T-helper 2 cell treated with Interferon-gamma antibody and Interleukin-4, amounts not matched to agents 5 μg/mL and 100 μg/mL, for 36 hours (primary cell): ENCODE measurements around the gene CAP2.

Experiments
- DNase-seq: peaks from one replicate; pipeline ENCODE4 v3.0.0; 2021; ENCODE audit warnings: low spot score
- H3K27ac Mint-ChIP-seq: one replicate; pipeline ENCODE4 v1.8.0; 2021; ENCODE audit warnings: mild to moderate bottlenecking, mixed read lengths
- H3K27me3 Mint-ChIP-seq: one replicate; pipeline ENCODE4 v1.8.0; 2021; ENCODE audit warnings: low read depth, mixed read lengths
- H3K36me3 Mint-ChIP-seq: one replicate; pipeline ENCODE4 v1.8.0; 2021; ENCODE audit warnings: low read depth, mixed read lengths
- H3K4me1 Mint-ChIP-seq: one replicate; pipeline ENCODE4 v1.8.0; 2021; ENCODE audit warnings: low read depth, mixed read lengths
- H3K4me3 Mint-ChIP-seq: one replicate; pipeline ENCODE4 v1.8.0; 2022; ENCODE audit warnings: mild to moderate bottlenecking, moderate library complexity, mixed read lengths
- H3K9me3 Mint-ChIP-seq: one replicate; pipeline ENCODE4 v1.8.0; 2021; ENCODE audit warnings: mixed read lengths

The CAP2 gene

GRCh38 chr6:17392978-17393891 lies at the start of gene CAP2:
Gene CAP2, plus strand, starts transcription at chr6:17393595. Its CDS starts 27,961 bp downstream, at chr6:17421556.
- no peak for DNase-seq
- H3K9me3 Mint-ChIP-seq: no peaks in the 10 kb centered on the region
- no peak within 1 kb of the TSS for H3K27ac Mint-ChIP-seq
- H3K4me1 Mint-ChIP-seq: peaks cover 3% of the 10 kb centered on the region
- peaks cover 48% of the 10 kb centered on the region for H3K27me3 Mint-ChIP-seq
- peak within 1 kb of the TSS; percentile 72 for H3K4me3 Mint-ChIP-seq
- H3K36me3 Mint-ChIP-seq: no peaks in the 10 kb centered on the region

- DNase-seq: no peak
- H3K27me3 Mint-ChIP-seq: no peaks in the 10 kb centered on the region
- H3K36me3 Mint-ChIP-seq: no peaks in the 10 kb centered on the region
Observed at GRCh38 chr6:17347012-17347411, 46.4 kb upstream of the CAP2 start.

GRCh38 chr6:17349427-17349826 lies 44.0 kb upstream of the CAP2 start:
- Mint-ChIP-seq H3K4me1 (no peaks in the 10 kb centered on the region), H3K27me3 (no peaks in the 10 kb centered on the region), H3K36me3 (no peaks in the 10 kb centered on the region), H3K27ac (no peak overlapping the region), H3K4me3 (no peak overlapping the region), H3K9me3 (no peaks in the 10 kb centered on the region)
- no peak for DNase-seq

More at GRCh38 chr6:17347012-17347411, 46.4 kb upstream of the CAP2 start:
- Mint-ChIP-seq H3K4me1 (no peaks in the 10 kb centered on the region), H3K27ac (no peak overlapping the region), H3K9me3 (no peaks in the 10 kb centered on the region), H3K4me3 (no peak overlapping the region)

GRCh38 chr6:17352302-17352701 lies 41.1 kb upstream of the CAP2 start:
- Mint-ChIP-seq H3K36me3 (no peaks in the 10 kb centered on the region), H3K4me3 (no peak overlapping the region), H3K27me3 (no peaks in the 10 kb centered on the region), H3K27ac (no peak overlapping the region), H3K9me3 (no peaks in the 10 kb centered on the region), H3K4me1 (no peaks in the 10 kb centered on the region)
- no peak for DNase-seq

- Mint-ChIP-seq H3K27ac (no peak overlapping the region), H3K4me3 (no peak overlapping the region), H3K36me3 (no peaks in the 10 kb centered on the region), H3K4me1 (no peaks in the 10 kb centered on the region), H3K27me3 (no peaks in the 10 kb centered on the region), H3K9me3 (no peaks in the 10 kb centered on the region)
- DNase-seq: no peak
Observed at GRCh38 chr6:17353440-17354175, 39.8 kb upstream of the CAP2 start.

- H3K4me1 Mint-ChIP-seq: no peaks in the 10 kb centered on the region
- no peak overlapping the region for H3K4me3 Mint-ChIP-seq
- H3K27ac Mint-ChIP-seq: no peak overlapping the region
- H3K9me3 Mint-ChIP-seq: no peaks in the 10 kb centered on the region
- no peaks in the 10 kb centered on the region for H3K27me3 Mint-ChIP-seq
- no peaks in the 10 kb centered on the region for H3K36me3 Mint-ChIP-seq
- no peak for DNase-seq
Observed at GRCh38 chr6:17354700-17355403, 38.5 kb upstream of the CAP2 start.

- H3K27me3 Mint-ChIP-seq: no peaks in the 10 kb centered on the region
- no peak for DNase-seq
- H3K4me3 Mint-ChIP-seq: no peak overlapping the region
- no peaks in the 10 kb centered on the region for H3K4me1 Mint-ChIP-seq
- H3K36me3 Mint-ChIP-seq: no peaks in the 10 kb centered on the region
- no peak overlapping the region for H3K27ac Mint-ChIP-seq
- H3K9me3 Mint-ChIP-seq: no peaks in the 10 kb centered on the region
Observed at GRCh38 chr6:17355404-17355774, 38.0 kb upstream of the CAP2 start.

GRCh38 chr6:17358515-17358914 lies 34.9 kb upstream of the CAP2 start:
- H3K4me3 Mint-ChIP-seq: no peak overlapping the region
- H3K9me3 Mint-ChIP-seq: no peaks in the 10 kb centered on the region
- no peaks in the 10 kb centered on the region for H3K27me3 Mint-ChIP-seq
- H3K4me1 Mint-ChIP-seq: no peaks in the 10 kb centered on the region
- DNase-seq: no peak
- H3K36me3 Mint-ChIP-seq: no peaks in the 10 kb centered on the region
- no peak overlapping the region for H3K27ac Mint-ChIP-seq

GRCh38 chr6:17360564-17360963 lies 32.8 kb upstream of the CAP2 start:
- Mint-ChIP-seq H3K27me3 (no peaks in the 10 kb centered on the region), H3K9me3 (no peaks in the 10 kb centered on the region), H3K4me3 (no peak overlapping the region), H3K36me3 (no peaks in the 10 kb centered on the region), H3K4me1 (no peaks in the 10 kb centered on the region), H3K27ac (no peak overlapping the region)
- no peak for DNase-seq

- DNase-seq: no peak
- H3K4me1 Mint-ChIP-seq: no peaks in the 10 kb centered on the region
- no peaks in the 10 kb centered on the region for H3K9me3 Mint-ChIP-seq
- H3K4me3 Mint-ChIP-seq: no peak overlapping the region
- H3K27ac Mint-ChIP-seq: no peak overlapping the region
- no peaks in the 10 kb centered on the region for H3K36me3 Mint-ChIP-seq
- no peaks in the 10 kb centered on the region for H3K27me3 Mint-ChIP-seq
Observed at GRCh38 chr6:17361013-17361412, 32.4 kb upstream of the CAP2 start.

GRCh38 chr6:17365961-17366360 lies 27.4 kb upstream of the CAP2 start:
- H3K27me3 Mint-ChIP-seq: no peaks in the 10 kb centered on the region
- DNase-seq: no peak
- no peak overlapping the region for H3K4me3 Mint-ChIP-seq
- H3K27ac Mint-ChIP-seq: no peak overlapping the region
- H3K9me3 Mint-ChIP-seq: peaks cover 14% of the 10 kb centered on the region
- H3K4me1 Mint-ChIP-seq: no peaks in the 10 kb centered on the region
- H3K36me3 Mint-ChIP-seq: no peaks in the 10 kb centered on the region

GRCh38 chr6:17367868-17368267 lies 25.5 kb upstream of the CAP2 start:
- Mint-ChIP-seq H3K9me3 (peaks cover 14% of the 10 kb centered on the region), H3K4me3 (no peak overlapping the region), H3K27ac (no peak overlapping the region), H3K4me1 (no peaks in the 10 kb centered on the region), H3K27me3 (no peaks in the 10 kb centered on the region), H3K36me3 (no peaks in the 10 kb centered on the region)
- no peak for DNase-seq

- H3K4me3 Mint-ChIP-seq: no peak overlapping the region
- no peaks in the 10 kb centered on the region for H3K4me1 Mint-ChIP-seq
- H3K9me3 Mint-ChIP-seq: no peaks in the 10 kb centered on the region
Observed at GRCh38 chr6:17381424-17382147, 11.8 kb upstream of the CAP2 start.

More at GRCh38 chr6:17381424-17382147, 11.8 kb upstream of the CAP2 start:
- H3K27ac Mint-ChIP-seq: no peak overlapping the region
- DNase-seq: no peak
- no peaks in the 10 kb centered on the region for H3K36me3 Mint-ChIP-seq
- no peaks in the 10 kb centered on the region for H3K27me3 Mint-ChIP-seq
